ENCODE measurements around the gene CCDC12. TPM values are rescaled to one million over a fixed set of nuclear protein-coding genes. Genes with fewer than 3 reads are reported as not detected.

CCDC12 gene
- total RNA-seq, 1 donor from 2014 or later = 62.5 TPM

GRCh38 chr3:46960081-46960701 is 16.4 kb downstream of the CCDC12 start:
- intact Hi-C loops (cut with micrococcal nuclease) = no loop called here

- intact Hi-C loops (cut with micrococcal nuclease) = no loop called here
Measured at GRCh38 chr3:46959161-46959511, 17.4 kb downstream of the CCDC12 start.

DNA sequence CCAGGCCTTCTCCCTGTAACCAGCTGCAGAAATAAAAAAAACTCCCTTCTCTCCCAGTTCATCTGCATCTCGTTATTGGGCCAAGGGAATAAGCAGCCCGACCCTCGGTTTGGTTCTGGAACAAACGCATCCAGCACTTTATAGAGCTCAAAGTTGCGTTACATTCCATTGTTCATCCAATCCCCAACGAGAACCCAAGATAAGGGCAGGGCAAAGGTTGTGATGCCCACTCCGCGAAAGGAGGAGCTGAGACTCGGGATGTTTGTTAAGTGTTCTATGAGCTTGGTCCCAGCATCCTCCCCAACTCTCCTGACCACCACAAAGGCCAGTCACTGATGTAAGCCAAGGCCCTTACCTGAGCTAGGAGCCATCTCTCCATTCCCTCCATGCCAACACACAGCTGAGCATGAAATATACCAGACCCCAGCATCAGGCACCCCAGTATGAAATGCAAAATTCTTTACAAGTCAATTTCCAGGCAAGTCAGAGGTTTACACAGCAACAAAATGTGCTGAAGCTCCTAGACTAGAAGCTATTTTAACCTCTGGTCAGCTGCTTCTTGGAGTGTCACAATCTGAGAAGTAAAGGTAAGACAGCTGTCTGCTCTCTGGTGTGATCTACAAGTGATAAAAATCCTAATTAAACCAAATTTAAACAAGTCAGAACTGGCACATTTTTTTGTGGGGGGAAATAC is 17.9 kb downstream of the CCDC12 start:
- intact Hi-C loops (cut with micrococcal nuclease) = no loop called here

- intact Hi-C loops (cut with micrococcal nuclease) = no loop called here
Measured at GRCh38 chr3:46957092-46957820, 19.3 kb downstream of the CCDC12 start.

- intact Hi-C loops (cut with micrococcal nuclease) = no loop called here
Measured at GRCh38 chr3:46955801-46956259, 20.7 kb downstream of the CCDC12 start.

DNA sequence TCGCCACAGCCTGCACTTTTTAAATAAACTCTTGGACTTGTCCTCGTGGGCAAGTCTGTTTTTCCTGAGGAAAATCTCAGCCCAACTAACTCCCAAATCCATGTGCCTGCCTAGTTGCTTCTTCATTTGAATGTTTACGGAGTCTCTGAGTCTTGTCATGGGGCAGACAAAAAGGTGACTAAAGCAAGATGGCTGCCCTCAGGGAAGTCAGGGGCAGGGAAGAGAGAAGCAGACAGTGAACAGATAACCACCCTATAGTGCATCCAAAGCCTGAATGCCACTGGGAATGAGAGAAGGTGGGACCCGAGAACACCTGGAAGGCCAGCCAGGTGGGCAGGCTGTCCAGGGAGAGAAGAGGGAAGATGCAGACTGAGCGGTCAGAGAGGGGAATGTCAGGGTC is 21.4 kb downstream of the CCDC12 start:
- intact Hi-C loops (cut with micrococcal nuclease) = no loop called here

- intact Hi-C loops (cut with micrococcal nuclease) = no loop called here
Measured at GRCh38 chr3:46954178-46954577, 22.4 kb downstream of the CCDC12 start.

DNA sequence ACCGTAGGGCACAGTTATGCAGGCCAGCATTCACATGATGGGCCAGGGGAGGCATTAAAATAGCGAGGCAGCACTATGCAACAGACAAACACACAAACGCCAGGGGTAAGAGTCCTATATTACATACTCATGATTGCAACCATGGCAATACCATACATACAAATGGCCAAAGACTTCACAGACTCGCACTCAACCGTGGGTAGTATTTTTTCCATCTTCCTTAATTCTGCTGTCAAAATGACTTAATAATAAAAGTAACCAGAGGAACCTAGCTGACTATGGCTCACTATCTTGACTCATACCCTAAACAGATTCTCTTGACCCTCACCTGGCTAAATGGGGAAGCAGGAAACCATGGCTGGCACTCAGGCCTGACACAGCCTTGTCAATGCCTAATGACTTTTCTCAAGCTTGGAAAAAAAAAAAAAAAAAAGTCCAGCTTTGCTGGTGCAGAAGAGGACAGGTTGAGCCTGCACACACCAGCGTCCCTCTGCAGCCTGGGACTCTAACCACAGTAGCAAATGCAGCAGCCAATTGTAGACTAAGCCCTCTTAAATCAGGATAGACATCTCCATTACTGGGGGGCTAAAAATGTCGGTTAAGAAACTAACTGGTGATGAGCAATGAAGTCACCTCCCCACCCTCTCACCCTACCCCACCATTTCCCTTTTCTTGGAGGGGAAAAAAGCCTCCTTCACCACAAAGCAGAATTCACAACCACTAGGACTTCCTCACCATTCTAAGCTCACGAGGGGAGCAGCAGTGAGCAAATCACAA is 23.1 kb downstream of the CCDC12 start:
- intact Hi-C loops (cut with micrococcal nuclease) = no loop called here

DNA sequence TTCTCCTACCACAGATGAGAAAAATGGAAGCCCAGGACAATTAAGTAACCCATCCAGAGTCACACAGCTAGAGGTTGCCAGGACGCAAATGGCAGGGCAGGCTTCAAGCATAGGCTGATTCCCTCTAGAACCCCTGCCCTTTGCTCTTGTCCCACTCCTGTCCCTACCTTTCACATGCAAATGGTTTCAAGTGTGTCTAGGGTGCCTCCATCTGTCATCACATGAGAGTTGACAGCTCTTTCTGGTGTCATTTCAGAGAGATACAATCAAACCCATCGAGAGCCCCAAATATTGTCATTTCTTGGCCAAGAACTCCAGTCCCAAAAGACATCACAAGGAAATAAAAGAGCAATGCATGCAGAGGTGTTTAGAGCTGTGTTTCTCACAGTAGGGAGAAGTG is 23.7 kb downstream of the CCDC12 start:
- intact Hi-C loops (cut with micrococcal nuclease) = no loop called here

DNA sequence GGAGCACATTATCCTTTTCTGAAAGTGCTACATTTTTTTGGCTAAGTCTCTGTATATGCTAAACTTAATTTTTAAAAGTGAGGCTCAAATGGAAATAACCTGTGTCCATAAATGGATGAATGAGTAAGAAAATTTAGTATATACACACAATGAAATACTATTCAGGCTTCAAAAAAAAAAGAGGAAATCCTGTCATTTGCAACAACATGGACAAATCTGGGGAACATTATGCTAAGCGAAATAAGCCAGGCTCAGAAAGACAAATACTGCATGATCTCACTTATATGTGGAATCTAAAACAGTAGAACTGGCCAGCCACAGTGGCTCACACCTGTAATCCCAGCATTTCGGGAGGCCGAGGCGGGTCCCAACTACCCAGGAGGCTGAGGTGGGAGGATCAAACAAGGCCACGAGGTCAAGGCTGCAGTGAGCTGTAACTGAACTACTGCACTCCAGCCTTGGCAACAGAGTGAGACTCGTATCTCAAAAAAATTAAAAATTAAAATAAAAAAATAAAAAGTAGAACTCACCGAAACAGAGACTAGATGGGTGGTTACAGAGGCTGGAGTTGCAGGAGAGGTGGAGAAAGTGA is 25.8 kb downstream of the CCDC12 start:
- intact Hi-C loops (cut with micrococcal nuclease) = no loop called here

- intact Hi-C loops (cut with micrococcal nuclease) = no loop called here
Measured at GRCh38 chr3:46950177-46950576, 26.4 kb downstream of the CCDC12 start.

- intact Hi-C loops (cut with micrococcal nuclease) = loop anchor here (1.0 kb wide), 3 partner anchors 22 to 38 kb away; partner anchors contain the start of gene NBEAL2
Measured at GRCh38 chr3:46948830-46949671, 27.5 kb downstream of the CCDC12 start.

DNA sequence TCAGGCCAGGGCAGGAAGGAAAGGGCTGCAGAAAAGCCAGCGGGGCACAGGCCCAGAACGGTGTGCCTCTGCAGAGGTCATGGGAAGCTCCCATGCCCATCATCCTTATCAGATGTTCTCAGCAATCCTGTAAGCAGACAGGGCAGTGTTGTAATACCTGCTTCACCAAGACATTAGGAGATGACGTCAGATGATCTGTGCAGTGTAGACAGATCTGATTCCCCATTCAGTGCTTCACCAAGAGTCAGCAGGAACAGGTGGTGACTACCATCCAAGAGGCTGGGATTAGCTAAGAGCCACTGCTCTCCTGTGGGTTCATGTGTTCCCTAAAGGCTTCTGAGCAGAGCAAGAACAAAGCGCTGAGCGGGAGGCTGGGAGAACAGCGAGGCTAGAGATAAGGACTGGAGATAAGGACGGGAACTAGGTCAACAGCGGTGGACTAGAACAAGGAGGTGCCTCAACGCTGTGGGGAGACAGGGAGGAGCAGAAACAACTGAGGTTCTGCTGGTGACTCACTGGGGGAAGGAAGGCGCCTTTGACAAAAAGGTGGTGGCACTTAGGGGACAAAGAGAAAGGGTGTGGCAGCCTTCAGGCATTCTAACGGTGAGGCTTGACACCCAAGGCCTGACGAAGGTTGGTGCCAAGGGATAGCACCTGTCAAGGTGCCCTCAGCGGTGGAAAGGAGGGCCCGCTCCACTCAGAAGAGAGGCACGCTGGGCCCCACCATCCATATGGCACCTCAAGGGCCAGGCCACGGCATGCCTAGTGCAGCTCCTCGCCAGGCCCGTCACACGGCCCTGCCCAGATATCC is 28.4 kb downstream of the CCDC12 start:
- intact Hi-C loops (cut with micrococcal nuclease) = loop anchor here (1.0 kb wide), 3 partner anchors 21 to 39 kb away; partner anchors contain the start of gene NBEAL2

GRCh38 chr3:46947546-46947901 is 29.0 kb downstream of the CCDC12 start:
- intact Hi-C loops (cut with micrococcal nuclease) = no loop called here

DNA sequence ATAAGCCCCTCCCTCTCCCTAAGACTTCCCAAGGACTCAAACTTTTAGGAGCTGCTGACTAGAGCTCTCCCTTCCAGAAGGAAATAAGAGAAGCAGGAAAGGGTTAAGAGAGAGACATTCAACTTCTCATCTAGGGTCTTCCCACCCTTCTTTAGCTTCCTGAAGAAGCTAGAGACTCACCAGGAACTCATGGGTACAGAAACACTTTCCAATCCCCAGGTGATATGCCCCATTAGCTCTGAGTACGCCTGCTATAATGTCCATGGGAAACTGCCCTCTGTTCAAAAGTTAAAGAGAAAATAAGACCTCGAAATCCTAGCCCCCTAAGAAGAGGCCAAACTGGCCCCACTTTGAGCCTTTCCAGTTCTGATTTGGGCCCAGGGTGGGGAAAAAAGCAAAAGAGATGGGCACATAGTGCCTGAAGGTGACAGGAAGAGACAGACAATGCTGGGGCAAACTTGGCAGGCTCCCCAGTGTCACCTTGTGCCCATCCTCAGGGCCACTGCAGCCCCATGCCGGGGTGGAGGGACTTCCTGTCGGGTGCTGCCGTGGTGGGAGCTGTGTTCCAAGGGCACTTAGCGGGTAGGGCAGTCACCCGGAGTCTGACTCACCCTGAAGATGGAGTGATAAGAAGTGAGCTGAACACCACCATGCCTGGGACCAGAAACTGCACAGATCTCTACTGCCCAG is 29.5 kb downstream of the CCDC12 start:
- intact Hi-C loops (cut with micrococcal nuclease) = no loop called here

GRCh38 chr3:46946416-46946815 is 30.1 kb downstream of the CCDC12 start:
- intact Hi-C loops (cut with micrococcal nuclease) = no loop called here

- intact Hi-C loops (cut with micrococcal nuclease) = no loop called here
Measured at GRCh38 chr3:46944191-46944590, 32.4 kb downstream of the CCDC12 start.

DNA sequence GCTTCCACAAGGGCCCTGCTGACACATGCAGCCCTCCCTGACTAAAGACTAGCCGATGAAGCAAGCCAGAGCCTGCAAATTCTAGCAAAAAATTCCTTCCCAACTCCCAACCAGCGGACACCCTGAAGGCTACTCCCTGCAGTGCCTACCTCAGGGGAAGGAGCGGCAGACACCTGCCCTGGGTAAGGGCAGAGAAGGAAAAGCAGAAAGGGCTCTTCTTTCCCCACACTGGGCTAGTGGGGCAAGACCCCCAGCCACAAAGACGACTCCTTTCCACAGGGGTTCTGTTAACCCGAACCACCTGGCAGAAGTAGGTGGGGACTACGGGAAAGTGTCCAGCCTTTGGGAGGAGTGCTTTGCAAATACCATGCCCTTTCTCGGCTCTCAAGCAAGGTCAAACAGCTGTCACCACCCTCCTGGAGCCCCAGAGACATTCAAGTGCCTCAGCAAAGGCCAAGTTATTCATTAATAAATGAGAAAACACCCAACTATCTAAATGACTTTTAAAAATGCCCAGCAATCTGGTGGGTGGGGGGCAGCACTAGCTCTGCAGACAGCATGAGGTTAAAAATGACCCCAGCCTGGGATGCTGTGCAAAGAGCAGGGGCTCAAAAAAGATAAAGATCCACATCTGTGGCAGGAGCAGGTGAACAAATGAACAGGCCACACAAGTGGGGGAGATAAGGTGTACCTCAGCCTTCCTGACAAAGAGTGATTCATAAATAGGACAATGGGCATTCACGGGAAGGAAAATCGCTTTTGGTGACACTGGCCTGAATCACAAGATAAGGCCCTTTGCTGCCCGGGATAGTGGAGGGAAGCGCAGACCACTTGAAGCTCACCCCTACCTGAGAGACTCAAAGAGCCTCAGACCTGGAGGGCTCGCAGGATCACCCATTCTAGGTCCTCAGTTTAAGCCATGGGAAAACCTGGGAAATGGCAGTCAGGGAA is 33.0 kb downstream of the CCDC12 start:
- intact Hi-C loops (cut with micrococcal nuclease) = no loop called here

All from T-helper 1 cell treated with Interleukin-12 subunit alpha and Interleukin-12 subunit beta and Interleukin-4 antibody, amounts not matched to agents 30 ng/mL and 1 ng/mL, for 36 hours (primary cell).